ENCODE data around the gene PTH2.

The PTH2 gene

GRCh38 chr19:49395581-49396407, 27.4 kb downstream of the PTH2 start:
- in situ Hi-C loops (cut with HindIII; ENCODE audit: low sequenced_read_pairs): no loop called here
- no peak overlapping the region for H3K4me3 ChIP-seq (ENCODE audit: low read depth, low read length)
- TF ChIP-seq, protein P1, sequence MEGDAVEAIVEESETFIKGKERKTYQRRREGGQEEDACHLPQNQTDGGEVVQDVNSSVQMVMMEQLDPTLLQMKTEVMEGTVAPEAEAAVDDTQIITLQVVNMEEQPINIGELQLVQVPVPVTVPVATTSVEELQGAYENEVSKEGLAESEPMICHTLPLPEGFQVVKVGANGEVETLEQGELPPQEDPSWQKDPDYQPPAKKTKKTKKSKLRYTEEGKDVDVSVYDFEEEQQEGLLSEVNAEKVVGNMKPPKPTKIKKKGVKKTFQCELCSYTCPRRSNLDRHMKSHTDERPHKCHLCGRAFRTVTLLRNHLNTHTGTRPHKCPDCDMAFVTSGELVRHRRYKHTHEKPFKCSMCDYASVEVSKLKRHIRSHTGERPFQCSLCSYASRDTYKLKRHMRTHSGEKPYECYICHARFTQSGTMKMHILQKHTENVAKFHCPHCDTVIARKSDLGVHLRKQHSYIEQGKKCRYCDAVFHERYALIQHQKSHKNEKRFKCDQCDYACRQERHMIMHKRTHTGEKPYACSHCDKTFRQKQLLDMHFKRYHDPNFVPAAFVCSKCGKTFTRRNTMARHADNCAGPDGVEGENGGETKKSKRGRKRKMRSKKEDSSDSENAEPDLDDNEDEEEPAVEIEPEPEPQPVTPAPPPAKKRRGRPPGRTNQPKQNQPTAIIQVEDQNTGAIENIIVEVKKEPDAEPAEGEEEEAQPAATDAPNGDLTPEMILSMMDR (IDR thresholded peaks at IDR 0.05; ENCODE audit: low read depth, low read length): no peak
- DNase-seq (ENCODE audit: low read depth, low spot score): no peak

- no peak for DNase-seq (ENCODE audit: low read depth, low spot score)
- TF ChIP-seq, protein P1 (IDR thresholded peaks at IDR 0.05; ENCODE audit: low read depth, low read length): no peak
- in situ Hi-C loops (cut with HindIII; ENCODE audit: low sequenced_read_pairs): no loop called here
- H3K4me3 ChIP-seq (ENCODE audit: low read depth, low read length): no peak overlapping the region
These were observed 29.4 kb downstream of the PTH2 start for GRCh38 chr19:49393881-49394280.

- H3K4me3 ChIP-seq (ENCODE audit: low read depth, low read length): no peak overlapping the region
- in situ Hi-C loops (cut with HindIII; ENCODE audit: low sequenced_read_pairs): no loop called here
- peak; percentile 67 for DNase-seq (ENCODE audit: low read depth, low spot score)
- TF ChIP-seq, protein P1 (IDR thresholded peaks at IDR 0.05; ENCODE audit: low read depth, low read length): peak; percentile 86
These were observed 31.5 kb downstream of the PTH2 start for GRCh38 chr19:49391581-49392399.

- TF ChIP-seq, protein P1 (IDR thresholded peaks at IDR 0.05; ENCODE audit: low read depth, low read length): no peak
- in situ Hi-C loops (cut with HindIII; ENCODE audit: low sequenced_read_pairs): no loop called here
- H3K4me3 ChIP-seq (ENCODE audit: low read depth, low read length): no peak overlapping the region
- DNase-seq (ENCODE audit: low read depth, low spot score): no peak
These were observed 32.3 kb downstream of the PTH2 start for GRCh38 chr19:49390929-49391359.

DNA sequence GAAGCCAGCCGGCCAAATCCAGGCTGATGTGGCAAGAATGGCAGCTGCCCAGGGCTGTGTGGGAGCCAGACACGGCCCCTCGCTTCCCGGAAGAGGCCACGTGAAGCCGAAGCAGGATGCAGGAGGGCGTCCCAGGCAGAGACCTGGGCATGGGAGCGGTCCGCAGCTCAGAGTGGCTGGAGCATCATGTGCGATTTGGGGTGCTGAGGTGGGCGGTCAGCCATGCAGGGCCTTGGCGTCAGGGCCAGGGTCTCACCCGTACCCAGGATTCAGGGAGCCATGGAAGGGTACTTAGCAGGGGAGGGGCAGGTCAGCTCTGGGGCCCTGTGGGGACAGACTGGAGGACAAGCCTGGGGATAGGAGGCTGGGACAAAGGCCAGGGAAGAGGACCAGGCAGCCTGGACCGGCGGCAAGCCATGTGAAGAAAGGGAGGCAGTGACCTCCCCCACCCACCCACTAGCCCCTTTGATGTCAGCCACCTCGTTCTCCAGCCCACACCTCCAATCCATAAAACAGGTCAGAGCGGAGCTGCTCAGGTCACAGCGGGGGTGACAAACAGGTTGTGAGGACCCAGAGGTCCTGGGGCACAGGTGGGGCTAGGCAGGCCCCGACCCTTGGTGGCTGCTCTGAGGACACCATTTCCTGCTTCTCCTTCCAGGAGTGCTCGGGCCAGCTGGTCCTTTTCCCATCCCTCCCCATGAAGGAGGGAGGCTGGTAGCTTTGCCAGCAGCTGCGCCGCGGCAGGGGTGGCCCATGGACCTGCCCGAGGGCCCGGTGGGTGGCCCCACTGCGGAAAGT, 32.9 kb downstream of the PTH2 start:
- in situ Hi-C loops (cut with HindIII; ENCODE audit: low sequenced_read_pairs): no loop called here
- H3K4me3 ChIP-seq (ENCODE audit: low read depth, low read length): no peak overlapping the region
- TF ChIP-seq, protein P1 (IDR thresholded peaks at IDR 0.05; ENCODE audit: low read depth, low read length): no peak
- no peak for DNase-seq (ENCODE audit: low read depth, low spot score)

- TF ChIP-seq, protein P1 (IDR thresholded peaks at IDR 0.05; ENCODE audit: low read depth, low read length): no peak
These were observed 33.8 kb downstream of the PTH2 start for GRCh38 chr19:49389406-49389805.

More at GRCh38 chr19:49389406-49389805, 33.8 kb downstream of the PTH2 start:
- no peak for DNase-seq (ENCODE audit: low read depth, low spot score)
- in situ Hi-C loops (cut with HindIII; ENCODE audit: low sequenced_read_pairs): no loop called here
- H3K4me3 ChIP-seq (ENCODE audit: low read depth, low read length): no peak overlapping the region
